H1 (cell line): ENCODE measurements around the gene DCUN1D4. TPM values are rescaled to one million over a fixed set of nuclear protein-coding genes. Genes with fewer than 3 reads are reported as not detected.

Experiments
- CTCF ChIA-PET: fragments of 300-600 bp; sonication (Branson Sonifier 250); formaldehyde crosslinking; loops from one replicate; lab custom pipeline; 2021; ENCODE audit not compliant: partially characterized antibody; lab: Charles Lee
- POLR2A ChIA-PET: fragments of 300-600 bp; sonication (Branson Sonifier 250); formaldehyde crosslinking; loops from one replicate; lab custom pipeline; 2021; ENCODE audit warnings: inconsistent platforms; ENCODE audit not compliant: partially characterized antibody; lab: Charles Lee
- DNase-seq, 2 experiments: peaks; one replicate each; pipeline versions ENCODE4 v3.0.0 to v3.0.0-alpha.2; 2010 to 2022; ENCODE audit warnings: low spot score in 2 of 2, low read depth in 1 of 2, mixed read lengths in 1 of 2
- FAIRE-seq: peaks from 2 replicates; lab custom pipeline; 2011; peaks lifted over from hg19 to GRCh38; lab: Jason Lieb, UNC
- H2AFZ ChIP-seq: 2 replicates; pipeline ENCODE4 v1.8.1; 2012; ENCODE audit warnings: low read length, inconsistent platforms
- H2AK5ac ChIP-seq: 2 replicates; pipeline ENCODE4 v1.6.1; 2013; ENCODE audit warnings: low read depth, low read length
- H2BK120ac ChIP-seq: replicated peaks from 2 replicates; pipeline ENCODE3; 2013; ENCODE audit warnings: low read depth, low read length, inconsistent platforms
- H2BK12ac ChIP-seq: 2 replicates; pipeline ENCODE4 v1.6.1; 2013; ENCODE audit warnings: low read depth, low read length
- H2BK15ac ChIP-seq: 2 replicates; pipeline ENCODE4 v1.6.1; 2013; ENCODE audit warnings: low read length
- H2BK20ac ChIP-seq: 2 replicates; pipeline ENCODE4 v1.6.1; 2013; ENCODE audit warnings: low read length
- H2BK5ac ChIP-seq: 2 replicates; pipeline ENCODE4 v1.6.1; 2013; ENCODE audit warnings: low read depth, low read length
- H3K14ac ChIP-seq: 2 replicates; pipeline ENCODE4 v1.6.1; 2013; ENCODE audit warnings: inconsistent platforms; ENCODE audit not compliant: insufficient read length
- H3K18ac ChIP-seq: 2 replicates; pipeline ENCODE4 v1.6.1; 2013; ENCODE audit warnings: low read length; ENCODE audit errors: extremely low read depth
- H3K23ac ChIP-seq: 2 replicates; pipeline ENCODE4 v1.6.1; 2013; ENCODE audit warnings: inconsistent platforms; ENCODE audit not compliant: insufficient read length
- H3K23me2 ChIP-seq: 2 replicates; pipeline ENCODE4 v1.6.1; 2013; ENCODE audit warnings: low read depth, low read length
- H3K27ac ChIP-seq: 2 replicates; pipeline ENCODE4 v1.6.1; 2011; ENCODE audit warnings: low read depth, low read length, inconsistent platforms
- H3K27me3 ChIP-seq, 4 experiments: replicated peaks in 1 of 4; 1 replicate in 1 of 4; 2 replicates in 3 of 4; pipeline versions ENCODE4 v1.6.1 to v1.8.1; 2011 to 2013; ENCODE audit warnings: low read length in 3 of 4, mild to moderate bottlenecking in 3 of 4, inconsistent platforms in 2 of 4, mixed read lengths in 2 of 4, moderate library complexity in 1 of 4; ENCODE audit not compliant: control insufficient read depth in 3 of 4, insufficient read depth in 3 of 4; ENCODE audit errors: extremely low read depth in 1 of 4
- H3K36me3 ChIP-seq, 4 experiments: 2 replicates each; pipeline versions ENCODE4 v1.6.1 to v1.8.1; 2011 to 2013; ENCODE audit warnings: mild to moderate bottlenecking in 4 of 4, low read length in 3 of 4, moderate library complexity in 2 of 4, control low read depth in 1 of 4, inconsistent platforms in 1 of 4; ENCODE audit not compliant: insufficient read depth in 4 of 4, control insufficient read depth in 2 of 4
- H3K4ac ChIP-seq: replicated peaks from 2 replicates; pipeline ENCODE3; 2013; ENCODE audit warnings: low read length, low read depth, mixed read lengths, inconsistent platforms; ENCODE audit not compliant: insufficient read length
- H3K4me1 ChIP-seq, 4 experiments: replicated peaks in 1 of 4; 1 replicate in 1 of 4; 2 replicates in 3 of 4; pipeline versions ENCODE4 v1.6.1 to v1.8.1; 2011 to 2013; ENCODE audit warnings: low read length in 3 of 4, inconsistent platforms in 2 of 4, mixed read lengths in 1 of 4; ENCODE audit not compliant: insufficient read depth in 4 of 4, control insufficient read depth in 3 of 4
- H3K4me2 ChIP-seq, 2 experiments: 2 replicates each; pipeline versions ENCODE4 v1.6.1 to v1.8.1; 2011 to 2013; ENCODE audit warnings: low read depth in 2 of 2, low read length in 2 of 2, control low read depth in 1 of 2, inconsistent platforms in 1 of 2, mild to moderate bottlenecking in 1 of 2; ENCODE audit not compliant: insufficient read depth in 1 of 2
- H3K4me3 ChIP-seq, 4 experiments: fragments of 200-600, 300-600 bp in 1 of 4; sonication (generic), shearing (Covaris generic), sonication (Bioruptor Twin) in 1 of 4; 2 replicates each; pipeline versions ENCODE4 v1.5.1 to v1.8.1; 2011 to 2016; ENCODE audit warnings: low read length in 4 of 4, low read depth in 3 of 4, control low read depth in 2 of 4, inconsistent platforms in 2 of 4, mild to moderate bottlenecking in 2 of 4, mixed read lengths in 1 of 4, moderate library complexity in 1 of 4; ENCODE audit not compliant: insufficient read depth in 2 of 4; ENCODE audit errors: extremely low read depth in 1 of 4
- H3K56ac ChIP-seq: replicated peaks from 2 replicates; pipeline ENCODE3; 2013; ENCODE audit warnings: low read depth, mild to moderate bottlenecking, mixed read lengths, low read length, inconsistent platforms; ENCODE audit not compliant: insufficient read length
- H3K79me1 ChIP-seq: 2 replicates; pipeline ENCODE4 v1.6.1; 2013; ENCODE audit warnings: low read depth, low read length, control low read depth
- H3K79me2 ChIP-seq, 2 experiments: 2 replicates each; pipeline versions ENCODE4 v1.6.1 to v1.8.1; 2012 to 2013; ENCODE audit warnings: low read length in 2 of 2, mild to moderate bottlenecking in 2 of 2, inconsistent platforms in 1 of 2; ENCODE audit not compliant: insufficient read depth in 2 of 2, control insufficient read depth in 1 of 2
- H3K9ac ChIP-seq, 4 experiments: replicated peaks in 1 of 4; 1 replicate in 1 of 4; 2 replicates in 3 of 4; pipeline versions ENCODE4 v1.6.1 to v1.8.1; 2011 to 2013; ENCODE audit warnings: low read depth in 3 of 4, low read length in 3 of 4, control low read depth in 2 of 4, mild to moderate bottlenecking in 2 of 4, moderate library complexity in 2 of 4, inconsistent platforms in 1 of 4; ENCODE audit errors: extremely low read depth in 1 of 4
- H3K9me3 ChIP-seq, 2 experiments: 2 replicates each; pipeline versions ENCODE4 v1.6.1 to v1.8.1; 2012 to 2013; ENCODE audit warnings: mild to moderate bottlenecking in 2 of 2, moderate library complexity in 2 of 2, control low read depth in 1 of 2, inconsistent platforms in 1 of 2, low read depth in 1 of 2, low read length in 1 of 2, mixed read lengths in 1 of 2; ENCODE audit not compliant: insufficient read depth in 2 of 2
- H4K20me1 ChIP-seq, 2 experiments: replicated peaks in 1 of 2; 2 replicates each; pipeline versions ENCODE3 to v1.8.1; 2011 to 2013; ENCODE audit warnings: inconsistent platforms in 2 of 2, low read length in 2 of 2, mild to moderate bottlenecking in 1 of 2; ENCODE audit not compliant: insufficient read depth in 2 of 2, control insufficient read depth in 1 of 2
- H4K5ac ChIP-seq: 2 replicates; pipeline ENCODE4 v1.6.1; 2013; ENCODE audit warnings: low read length, low read depth, mixed read lengths, inconsistent platforms; ENCODE audit not compliant: insufficient read length
- H4K8ac ChIP-seq: 2 replicates; pipeline ENCODE4 v1.8.0; 2013; ENCODE audit warnings: mild to moderate bottlenecking, moderate library complexity, low read length, inconsistent platforms; ENCODE audit not compliant: insufficient read depth; ENCODE audit errors: extremely low read depth
- H4K91ac ChIP-seq: replicated peaks from 2 replicates; pipeline ENCODE3; 2013; ENCODE audit warnings: low read length, mixed read lengths, inconsistent platforms; ENCODE audit not compliant: insufficient read length
- BRCA1 ChIP-seq: IDR thresholded peaks from 2 replicates; pipeline ENCODE4 v1.6.1; 2012; ENCODE audit warnings: low read depth, low read length, improper control_type of control experiment
- CTBP2 ChIP-seq: IDR thresholded peaks from 2 replicates; pipeline ENCODE4 v1.7.0; 2011; ENCODE audit warnings: borderline replicate concordance, mild to moderate bottlenecking, moderate library complexity, mixed read lengths, low read length; ENCODE audit not compliant: insufficient read depth, insufficient read length
- EGR1 ChIP-seq: IDR thresholded peaks from 2 replicates; pipeline ENCODE4 v1.6.1; 2011; ENCODE audit warnings: low read depth, low read length, borderline replicate concordance
- EZH2 ChIP-seq: fragments of 200-600 bp; sonication (generic); IDR thresholded peaks from 2 replicates; pipeline ENCODE4 v1.7.1; 2012; ENCODE audit warnings: low read depth, mild to moderate bottlenecking, moderate library complexity, low read length, inconsistent platforms; ENCODE audit not compliant: severe bottlenecking
- FOSL1 ChIP-seq: IDR thresholded peaks from 2 replicates; pipeline ENCODE4 v1.6.1; 2011; ENCODE audit warnings: mild to moderate bottlenecking, low read depth, low read length, moderate library complexity; ENCODE audit not compliant: insufficient read depth
- MAX ChIP-seq: IDR thresholded peaks from 2 replicates; pipeline ENCODE4 v1.6.1; 2012; ENCODE audit warnings: inconsistent platforms
- POU5F1 ChIP-seq: IDR thresholded peaks from 2 replicates; pipeline ENCODE4 v1.6.1; 2011; ENCODE audit warnings: low read depth, mild to moderate bottlenecking, low read length, moderate library complexity
- SIN3A ChIP-seq, 2 experiments: IDR thresholded peaks in 1 of 2; conservative IDR thresholded peaks in 1 of 2; 2 replicates each; pipeline ENCODE4 v1.6.1; 2011 to 2012; ENCODE audit warnings: low read length in 2 of 2, improper control_type of control experiment in 1 of 2, low read depth in 1 of 2, mild to moderate bottlenecking in 1 of 2
- SRF ChIP-seq: IDR thresholded peaks from 2 replicates; pipeline ENCODE4 v1.6.1; 2011; ENCODE audit warnings: mild to moderate bottlenecking, low read depth, low read length, moderate library complexity
- SUZ12 ChIP-seq: fragments of 200-600 bp; sonication (generic); IDR thresholded peaks from 2 replicates; pipeline ENCODE4 v1.6.1; 2012; ENCODE audit warnings: mild to moderate bottlenecking, inconsistent platforms, low read length, moderate library complexity, mixed read lengths
- TAF7 ChIP-seq: optimal IDR thresholded peaks from 2 replicates; pipeline ENCODE3; 2011; ENCODE audit warnings: low read depth, mild to moderate bottlenecking, inconsistent platforms, low read length, moderate library complexity, borderline replicate concordance
- WGBS, 2 experiments: shearing (Covaris generic) in 1 of 2; methylation state at CpG; one replicate each; pipeline versions ENCODE4 v1.1.6 to v1.1.7; 2013 to 2015; ENCODE audit warnings: low lambda C conversion rate in 2 of 2, mixed read lengths in 2 of 2, inconsistent platforms in 1 of 2, low coverage in 1 of 2, missing lambda C conversion rate in 1 of 2; ENCODE audit not compliant: insufficient replicate concordance in 2 of 2, insufficient coverage in 1 of 2, insufficient read length in 1 of 2; ENCODE audit errors: extremely low coverage in 1 of 2, missing lambda C conversion rate in 1 of 2; 5-methylcytosine and 5-hydroxymethylcytosine counted together
- polyA plus RNA-seq, 7 experiments: library from polyadenylated mRNA; depleted of rRNA in 3 of 7; stranded (reverse) in 5 of 7; unstranded in 2 of 7; fragments of >200 nt in 5 of 7; fragments of 200-250 nt in 2 of 7; gene quantifications; 1 replicate in 5 of 7; 2 replicates in 1 of 7; 4 replicates in 1 of 7; pipeline versions ENCODE4 v1.2.1 to v1.2.3, GENCODE V29; 2011 to 2013; ENCODE audit warnings: missing spikeins in 2 of 7, mixed read lengths in 2 of 7
- total RNA-seq: library from RNA; stranded (reverse); fragmentation: NEBNext Ultra II Directional; extraction: Animal tissue kit (Norgen Biotek cat#: 25700); gene quantifications from 2 replicates; pipeline ENCODE4 v1.2.1, GENCODE V29; 2021

The DCUN1D4 gene
- total and polyA plus RNA-seq, 2 of the 8 experiments (the other 6 are each of a cell fraction or from before 2014, with no cell fraction given), result 22.9 to 55.9 TPM

- Histone ChIP-seq H3K4me2 (no peak overlapping the region), H3K4ac (no peak overlapping the region), H2AK5ac (no peak overlapping the region), H3K27ac (no peak overlapping the region), H2AFZ (no peak overlapping the region), H2BK5ac (no peak overlapping the region), H3K23ac (no peak overlapping the region), H3K79me1 (no peaks in the 10 kb centered on the region), H3K79me2 (no peaks in the 10 kb centered on the region), H2BK120ac (no peak overlapping the region), H4K91ac (no peak overlapping the region), H3K23me2 (no peaks in the 10 kb centered on the region; the same call in 1 of the 2 replicates), H3K9ac (no peak overlapping the region), H3K4me1 (no peaks in the 10 kb centered on the region), H2BK15ac (no peak overlapping the region), H2BK20ac (no peak overlapping the region), H3K4me3 (no peak overlapping the region), H2BK12ac (no peak overlapping the region), H3K14ac (no peak overlapping the region), H4K20me1 (no peaks in the 10 kb centered on the region), H3K9me3 (no peaks in the 10 kb centered on the region), H3K36me3 (peaks cover 3 to 40% (median 21%) of the 10 kb centered on the region in 4 experiments; a peak in 7 of 8 replicates), H3K18ac (no peak overlapping the region), H3K56ac (no peak overlapping the region), H4K8ac (no peak overlapping the region), H3K27me3 (no peaks in the 10 kb centered on the region), H4K5ac (no peak overlapping the region)
- CTCF ChIA-PET, result interaction anchor here (2.0 to 4.3 kb wide), 2 partner anchors 10 to 20 kb away, joined by 9 to 21 read pairs; no protein-coding TSS in a partner anchor
- FAIRE-seq, result no peak
- no peak for DNase-seq
- POLR2A ChIA-PET, result no interaction called here
- 85% methylated on average over 7 of the region's 7 CpGs; no CpG with 5 or more reads in 1 of the 2 experiments for WGBS, 2 experiments
- TF ChIP-seq SUZ12 (no peak), FOSL1 (no peak), SRF (no peak), POU5F1 (no peak), SIN3A (conservative IDR thresholded peaks at IDR 0.05 in 1 of 2, IDR thresholded peaks at IDR 0.05 in 1 of 2; ENCODE audit: low read depth in 1 of 2, low read length in 2 of 2) (no peak), TAF7 (no peak), CTBP2 (no peak), BRCA1 (no peak), EGR1 (no peak), MAX (no peak), EZH2 (no peak)
These were observed 63.4 kb downstream of the DCUN1D4 start for GRCh38 chr4:51906167-51906958.
